NCI-H2107 (cell line): Measurements from ENCODE around the gene FGF5.
"Not testable (repeated sequence)": the region's sequence is repeated elsewhere in the genome, so short reads cannot be mapped to it uniquely, and the experiment has no call there.

Experiments
- DNase-seq: peaks from one replicate; lab custom pipeline; 2025; lab: John Stamatoyannopoulos, UW

Gene FGF5

GRCh38 chr4:80266253-80266901 is at the start of gene FGF5:
Gene FGF5, plus strand, starts transcription at chr4:80266664. Its CDS starts 161 bp downstream, at chr4:80266825.
- DNase-seq, result peak; percentile 60

GRCh38 chr4:80219301-80220025 is 47.0 kb upstream of the FGF5 start:
- DNase-seq, result no peak

- no peak for DNase-seq
Observed at GRCh38 chr4:80220711-80221110, 45.8 kb upstream of the FGF5 start.

GRCh38 chr4:80221161-80221560 is 45.3 kb upstream of the FGF5 start:
- no peak for DNase-seq

- DNase-seq, result no peak
Observed at GRCh38 chr4:80225595-80225994, 40.9 kb upstream of the FGF5 start.

GRCh38 chr4:80226094-80226493 is 40.4 kb upstream of the FGF5 start:
- DNase-seq, result no peak

GRCh38 chr4:80228460-80228859 is 38.0 kb upstream of the FGF5 start:
- DNase-seq, result no peak

- no peak for DNase-seq
Observed at GRCh38 chr4:80229128-80229527, 37.3 kb upstream of the FGF5 start.

- no peak for DNase-seq
Observed at GRCh38 chr4:80229590-80229989, 36.9 kb upstream of the FGF5 start.

GRCh38 chr4:80231180-80231579 is 35.3 kb upstream of the FGF5 start:
- DNase-seq, result no peak

- no peak for DNase-seq
Observed at GRCh38 chr4:80232707-80233370, 33.6 kb upstream of the FGF5 start.

GRCh38 chr4:80233390-80233789 is 33.1 kb upstream of the FGF5 start:
- DNase-seq, result no peak

- DNase-seq, result no peak
Observed at GRCh38 chr4:80235451-80235850, 31.0 kb upstream of the FGF5 start.

GRCh38 chr4:80237992-80238391 is 28.5 kb upstream of the FGF5 start:
- DNase-seq, result no peak

GRCh38 chr4:80239480-80240150 is 26.8 kb upstream of the FGF5 start:
- DNase-seq, result no peak

- DNase-seq, result no peak
Observed at GRCh38 chr4:80240976-80241375, 25.5 kb upstream of the FGF5 start.

- DNase-seq, result peak; percentile 2
Observed at GRCh38 chr4:80243274-80244018, 23.0 kb upstream of the FGF5 start.

GRCh38 chr4:80247484-80247883 is 19.0 kb upstream of the FGF5 start:
- not testable (repeated sequence) for DNase-seq

GRCh38 chr4:80249144-80249543 is 17.3 kb upstream of the FGF5 start:
- DNase-seq, result no peak

GRCh38 chr4:80252427-80252826 is 14.0 kb upstream of the FGF5 start:
- no peak for DNase-seq

GRCh38 chr4:80252953-80253352 is 13.5 kb upstream of the FGF5 start:
- no peak for DNase-seq

GRCh38 chr4:80253510-80253909 is 13.0 kb upstream of the FGF5 start:
- no peak for DNase-seq
